SK-N-SH treated with all-trans-retinoic acid at 6 μM for 48 hours (cell line): ENCODE results near the gene ENDOD1.
A peak's percentile ranks its signal among the peaks of the same experiment; 100 is the strongest.

Source experiments
- ATAC-seq: fragments of 200-7000 bp; cut with Tn5 transposase; 3 replicates; pipeline ENCODE4 v1.9.1; 2020; ENCODE audit warnings: mild to moderate bottlenecking, moderate library complexity
- BACH2 ChIP-seq: fragments of 250-450 bp; sonication (Bioruptor Pico); IDR thresholded peaks from 2 replicates; pipeline ENCODE4 v1.9.0; 2021; ENCODE audit warnings: mild to moderate bottlenecking, borderline replicate concordance
- CREB5 ChIP-seq: fragments of 250-450 bp; sonication (Bioruptor Pico); IDR thresholded peaks from 2 replicates; pipeline ENCODE4 v1.5.1; 2020; ENCODE audit warnings: low read depth, mild to moderate bottlenecking, moderate library complexity
- CSDC2 ChIP-seq: fragments of 250-450 bp; sonication (Bioruptor Pico); IDR thresholded peaks from 2 replicates; pipeline ENCODE4 v1.5.0; 2020; ENCODE audit warnings: mild to moderate bottlenecking, moderate library complexity
- CSRNP3 ChIP-seq: fragments of 250-450 bp; sonication (Bioruptor Pico); IDR thresholded peaks from 2 replicates; pipeline ENCODE4 v1.5.1; 2021; ENCODE audit warnings: mild to moderate bottlenecking, moderate library complexity
- ESRRG ChIP-seq: fragments of 250-450 bp; sonication (Bioruptor Pico); IDR thresholded peaks from 2 replicates; pipeline ENCODE4 v1.6.1; 2021; ENCODE audit warnings: mild to moderate bottlenecking
- GLIS3 ChIP-seq: fragments of 250-450 bp; sonication (Bioruptor Pico); IDR thresholded peaks from 2 replicates; pipeline ENCODE4 v1.5.0; 2020; ENCODE audit warnings: mild to moderate bottlenecking, moderate library complexity
- OSR1 ChIP-seq: fragments of 250-450 bp; sonication (Bioruptor Pico); IDR thresholded peaks from 2 replicates; pipeline ENCODE4 v1.8.0; 2022; ENCODE audit warnings: moderate library complexity, mild to moderate bottlenecking, inconsistent platforms
- PATZ1 ChIP-seq: fragments of 250-450 bp; sonication (Bioruptor Pico); IDR thresholded peaks from 2 replicates; pipeline ENCODE4 v1.8.0; 2020; ENCODE audit warnings: mild to moderate bottlenecking, moderate library complexity, borderline replicate concordance
- POU6F1 ChIP-seq: fragments of 250-450 bp; sonication (Bioruptor Pico); IDR thresholded peaks from 2 replicates; pipeline ENCODE4 v1.8.0; 2021; ENCODE audit warnings: low read depth, mild to moderate bottlenecking, moderate library complexity, borderline replicate concordance
- PPARA ChIP-seq: fragments of 250-450 bp; sonication (Bioruptor Pico); IDR thresholded peaks from 2 replicates; pipeline ENCODE4 v1.5.0; 2020; ENCODE audit warnings: mild to moderate bottlenecking, borderline replicate concordance
- RARB ChIP-seq: fragments of 250-450 bp; sonication (Bioruptor Pico); IDR thresholded peaks from 2 replicates; pipeline ENCODE4 v1.8.0; 2021; ENCODE audit warnings: mild to moderate bottlenecking, moderate library complexity
- TCF4 ChIP-seq: fragments of 250-450 bp; sonication (Bioruptor Pico); IDR thresholded peaks from 2 replicates; pipeline ENCODE4 v1.8.0; 2021; ENCODE audit warnings: mild to moderate bottlenecking, moderate library complexity, borderline replicate concordance
- TSHZ2 ChIP-seq: fragments of 250-450 bp; sonication (Bioruptor Pico); IDR thresholded peaks from 2 replicates; pipeline ENCODE4 v1.5.0; 2020; ENCODE audit warnings: mild to moderate bottlenecking, moderate library complexity
- ZC3H10 ChIP-seq: fragments of 250-450 bp; sonication (Bioruptor Pico); IDR thresholded peaks from 2 replicates; pipeline ENCODE4 v1.5.1; 2021; ENCODE audit warnings: mild to moderate bottlenecking, moderate library complexity
- ZFP3 ChIP-seq: fragments of 250-450 bp; sonication (Bioruptor Pico); IDR thresholded peaks from 2 replicates; pipeline ENCODE4 v1.5.0; 2020; ENCODE audit warnings: mild to moderate bottlenecking, moderate library complexity
- ZFP30 ChIP-seq: fragments of 450-650 bp; formaldehyde crosslinking; IDR thresholded peaks from 2 replicates; pipeline ENCODE4 v1.5.0; 2022; ENCODE audit warnings: mild to moderate bottlenecking, moderate library complexity
- ZNF70 ChIP-seq: fragments of 450-650 bp; formaldehyde crosslinking; IDR thresholded peaks from 2 replicates; pipeline ENCODE4 v1.5.0; 2020; ENCODE audit warnings: mild to moderate bottlenecking, moderate library complexity
- ZNF8 ChIP-seq: fragments of 450-650 bp; formaldehyde crosslinking; IDR thresholded peaks from 2 replicates; pipeline ENCODE4 v1.5.0; 2020; ENCODE audit warnings: mild to moderate bottlenecking, moderate library complexity

The ENDOD1 gene

GRCh38 chr11:95147364-95147905 lies 57.8 kb downstream of the ENDOD1 start (continued):
- TF ChIP-seq TSHZ2 (CRISPR knock-in tag) = peak; percentile 88
- TF ChIP-seq GLIS3 (CRISPR knock-in tag) = no peak
- TF ChIP-seq RARB = peak; percentile 64; the same call in 1 of the 2 replicates
- no peak for TF ChIP-seq PPARA (CRISPR knock-in tag)
- TF ChIP-seq ZFP30 (CRISPR knock-in tag) = no peak
- TF ChIP-seq PATZ1 (CRISPR knock-in tag) = no peak
- TF ChIP-seq ZC3H10 (CRISPR knock-in tag) = no peak
- TF ChIP-seq, all 23 proteins: peak for 9

- TF ChIP-seq POU6F1 (CRISPR knock-in tag) (no peak), ESRRG (CRISPR knock-in tag) (no peak), ZNF70 (CRISPR knock-in tag) (no peak), BACH2 (CRISPR knock-in tag) (no peak), GLIS3 (CRISPR knock-in tag) (no peak), OSR1 (CRISPR knock-in tag) (no peak), RARB (no peak), CSDC2 (no peak), PATZ1 (CRISPR knock-in tag) (no peak), ZFP3 (CRISPR knock-in tag) (no peak), TSHZ2 (CRISPR knock-in tag) (no peak), ZNF8 (CRISPR knock-in tag) (no peak), TCF4 (CRISPR knock-in tag) (no peak), CREB5 (CRISPR knock-in tag) (no peak), CSRNP3 (CRISPR knock-in tag) (no peak), ZFP30 (CRISPR knock-in tag) (no peak)
Observed at GRCh38 chr11:95148406-95148805, 58.8 kb downstream of the ENDOD1 start.

More at GRCh38 chr11:95148406-95148805, 58.8 kb downstream of the ENDOD1 start:
- ATAC-seq = peak; percentile 8
